ENCODE results near the gene UCN.

UCN gene

DNA sequence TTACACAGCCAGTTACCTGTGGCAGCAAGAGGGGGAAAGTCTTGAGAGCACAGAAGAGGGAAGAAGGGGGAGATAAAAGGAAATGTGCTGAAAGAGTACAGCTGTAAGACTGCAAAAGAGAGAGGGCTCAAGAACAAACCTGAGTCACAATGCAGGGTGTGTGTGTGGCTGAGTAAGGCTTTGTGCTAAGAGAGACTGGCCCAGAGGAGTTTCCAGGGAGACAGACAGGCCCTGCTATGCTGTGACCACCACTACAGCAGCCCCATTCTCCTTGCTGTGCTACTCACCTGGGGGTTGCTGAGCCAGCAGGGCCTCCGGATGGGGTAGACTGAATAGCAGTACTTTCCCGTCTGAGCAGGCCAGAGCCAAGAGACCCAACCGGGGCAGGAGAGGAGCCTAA, 27.1 kb upstream of the UCN start:
- H3K4me1 ChIP-seq (ENCODE audit: control insufficient read depth, low read length): no peaks in the 10 kb centered on the region
- no peaks in the 10 kb centered on the region for H3F3A ChIP-seq (ENCODE audit: control insufficient read depth, insufficient read depth)
- no peak overlapping the region for H3K4me3 ChIP-seq (ENCODE audit: low read length)
- H3K36me3 ChIP-seq (ENCODE audit: control insufficient read depth, low read length): peaks cover 67% of the 10 kb centered on the region
- H3K27me3 ChIP-seq (ENCODE audit: control insufficient read depth, low read length): no peaks in the 10 kb centered on the region
- TF ChIP-seq EZH2phosphoT487 (IDR thresholded peaks at IDR 0.05; ENCODE audit: borderline replicate concordance, low read length): no peak
- TF ChIP-seq, protein P1, sequence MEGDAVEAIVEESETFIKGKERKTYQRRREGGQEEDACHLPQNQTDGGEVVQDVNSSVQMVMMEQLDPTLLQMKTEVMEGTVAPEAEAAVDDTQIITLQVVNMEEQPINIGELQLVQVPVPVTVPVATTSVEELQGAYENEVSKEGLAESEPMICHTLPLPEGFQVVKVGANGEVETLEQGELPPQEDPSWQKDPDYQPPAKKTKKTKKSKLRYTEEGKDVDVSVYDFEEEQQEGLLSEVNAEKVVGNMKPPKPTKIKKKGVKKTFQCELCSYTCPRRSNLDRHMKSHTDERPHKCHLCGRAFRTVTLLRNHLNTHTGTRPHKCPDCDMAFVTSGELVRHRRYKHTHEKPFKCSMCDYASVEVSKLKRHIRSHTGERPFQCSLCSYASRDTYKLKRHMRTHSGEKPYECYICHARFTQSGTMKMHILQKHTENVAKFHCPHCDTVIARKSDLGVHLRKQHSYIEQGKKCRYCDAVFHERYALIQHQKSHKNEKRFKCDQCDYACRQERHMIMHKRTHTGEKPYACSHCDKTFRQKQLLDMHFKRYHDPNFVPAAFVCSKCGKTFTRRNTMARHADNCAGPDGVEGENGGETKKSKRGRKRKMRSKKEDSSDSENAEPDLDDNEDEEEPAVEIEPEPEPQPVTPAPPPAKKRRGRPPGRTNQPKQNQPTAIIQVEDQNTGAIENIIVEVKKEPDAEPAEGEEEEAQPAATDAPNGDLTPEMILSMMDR (IDR thresholded peaks at IDR 0.05; ENCODE audit: low read depth, low read length, poor library complexity, severe bottlenecking): no peak
- H3K27ac ChIP-seq (ENCODE audit: low read depth, low read length): no peak overlapping the region
- no peaks in the 10 kb centered on the region for H3K9me2 ChIP-seq (replicated peaks; ENCODE audit: control insufficient read depth, low read length)
- no peaks in the 10 kb centered on the region for H3K9me3 ChIP-seq (ENCODE audit: control insufficient read depth, insufficient read depth, low read length)
- no peaks in the 10 kb centered on the region for H3K79me2 ChIP-seq (ENCODE audit: control insufficient read depth, low read length)
- H4K20me1 ChIP-seq (ENCODE audit: control insufficient read depth, insufficient read depth, low read depth, low read length): no peaks in the 10 kb centered on the region
- H3K4me2 ChIP-seq (ENCODE audit: low read length): no peak overlapping the region

DNA sequence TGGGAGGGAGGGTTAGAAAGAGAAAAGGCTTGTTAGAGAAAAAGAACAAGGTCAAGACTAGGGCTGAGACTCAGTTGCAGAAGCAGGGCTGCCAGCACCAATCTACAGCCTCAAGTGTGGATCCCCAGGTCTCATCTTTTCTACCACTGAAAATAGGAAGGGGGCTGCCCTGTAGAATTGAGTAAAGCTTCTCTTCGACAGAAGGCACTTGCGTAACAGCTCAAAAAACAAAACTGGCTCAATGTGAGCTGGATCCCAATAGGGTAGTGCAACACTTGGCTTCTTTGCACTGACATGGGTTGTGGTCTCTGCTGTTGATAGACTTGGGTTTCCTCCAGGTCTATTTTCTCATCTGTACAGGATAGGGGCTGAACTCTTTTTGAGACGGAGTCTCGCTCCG, 16.5 kb upstream of the UCN start:
- Histone ChIP-seq H4K20me1 (ENCODE audit: control insufficient read depth, insufficient read depth, low read depth, low read length) (no peaks in the 10 kb centered on the region), H3K9me3 (ENCODE audit: control insufficient read depth, insufficient read depth, low read length) (no peaks in the 10 kb centered on the region), H3K4me3 (ENCODE audit: low read length) (no peak overlapping the region), H3K79me2 (ENCODE audit: control insufficient read depth, low read length) (peaks cover 29% of the 10 kb centered on the region), H3K36me3 (ENCODE audit: control insufficient read depth, low read length) (peaks cover 44% of the 10 kb centered on the region), H3K9me2 (replicated peaks; ENCODE audit: control insufficient read depth, low read length) (no peaks in the 10 kb centered on the region), H3F3A (ENCODE audit: control insufficient read depth, insufficient read depth) (peaks cover 11% of the 10 kb centered on the region), H3K27me3 (ENCODE audit: control insufficient read depth, low read length) (no peaks in the 10 kb centered on the region), H3K27ac (ENCODE audit: low read depth, low read length) (no peak overlapping the region), H3K4me1 (ENCODE audit: control insufficient read depth, low read length) (peaks cover 22% of the 10 kb centered on the region), H3K4me2 (ENCODE audit: low read length) (0 out of 2 replicates have a peak overlapping the region, but pooled peaks have one; percentile 86)
- no peak for TF ChIP-seq EZH2phosphoT487 (IDR thresholded peaks at IDR 0.05; ENCODE audit: borderline replicate concordance, low read length)
- TF ChIP-seq, protein P1 (IDR thresholded peaks at IDR 0.05; ENCODE audit: low read depth, low read length, poor library complexity, severe bottlenecking): no peak

DNA sequence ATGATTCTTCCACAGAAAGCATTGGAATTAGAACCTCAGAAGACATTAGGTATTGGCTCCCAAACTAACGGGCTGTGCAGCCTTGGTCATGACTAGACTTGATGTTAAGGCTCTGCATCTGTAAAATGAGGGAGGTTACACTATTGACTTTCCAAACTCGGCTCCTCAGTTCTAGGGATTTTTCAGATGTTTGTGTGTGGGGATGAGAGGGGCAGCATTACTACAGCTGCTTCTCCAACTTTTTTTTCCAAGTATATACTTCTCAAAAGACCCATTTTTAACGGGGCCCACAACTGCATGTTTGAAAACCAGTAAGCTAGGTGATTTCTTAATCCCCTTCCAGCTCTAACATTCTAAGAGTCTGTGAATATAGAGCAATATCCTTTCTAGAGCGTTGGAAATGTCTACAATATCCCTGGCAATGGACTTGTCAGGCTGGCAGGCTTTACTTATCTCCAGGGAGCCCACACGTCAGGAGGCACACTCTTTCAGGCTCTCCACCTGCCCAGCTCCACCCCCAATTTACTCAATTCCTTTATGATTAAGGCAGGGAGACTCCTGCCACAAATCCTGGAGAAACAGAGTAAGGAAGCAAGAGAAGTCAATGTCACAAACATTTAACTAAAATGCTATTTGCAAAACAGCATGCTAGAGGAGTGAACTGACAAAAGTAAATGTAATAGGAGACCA, 15.5 kb upstream of the UCN start:
- H3F3A ChIP-seq (ENCODE audit: control insufficient read depth, insufficient read depth): peaks cover 11% of the 10 kb centered on the region
- peak overlapping the region; percentile 86 for H3K4me3 ChIP-seq (ENCODE audit: low read length)
- H3K9me2 ChIP-seq (replicated peaks; ENCODE audit: control insufficient read depth, low read length): no peaks in the 10 kb centered on the region
- peaks cover 29% of the 10 kb centered on the region for H3K79me2 ChIP-seq (ENCODE audit: control insufficient read depth, low read length)
- no peaks in the 10 kb centered on the region for H3K27me3 ChIP-seq (ENCODE audit: control insufficient read depth, low read length)
- H3K36me3 ChIP-seq (ENCODE audit: control insufficient read depth, low read length): peaks cover 34% of the 10 kb centered on the region
- peak overlapping the region; percentile 86 for H3K4me2 ChIP-seq (ENCODE audit: low read length)
- TF ChIP-seq, protein P1 (IDR thresholded peaks at IDR 0.05; ENCODE audit: low read depth, low read length, poor library complexity, severe bottlenecking): no peak
- no peak for TF ChIP-seq EZH2phosphoT487 (IDR thresholded peaks at IDR 0.05; ENCODE audit: borderline replicate concordance, low read length)
- H3K27ac ChIP-seq (ENCODE audit: low read depth, low read length): peak overlapping the region; percentile 52
- H4K20me1 ChIP-seq (ENCODE audit: control insufficient read depth, insufficient read depth, low read depth, low read length): no peaks in the 10 kb centered on the region
- H3K9me3 ChIP-seq (ENCODE audit: control insufficient read depth, insufficient read depth, low read length): no peaks in the 10 kb centered on the region
- H3K4me1 ChIP-seq (ENCODE audit: control insufficient read depth, low read length): peaks cover 22% of the 10 kb centered on the region
